ELF-1 (cell line): ENCODE results near the gene KCTD10.
A peak's percentile ranks its signal among the peaks of the same experiment; 100 is the strongest.

Source experiments
- DNase-seq: peaks from one replicate; pipeline ENCODE4 v3.0.0-alpha.2; 2016; ENCODE audit warnings: low read depth, low spot score

Gene KCTD10, protein sequence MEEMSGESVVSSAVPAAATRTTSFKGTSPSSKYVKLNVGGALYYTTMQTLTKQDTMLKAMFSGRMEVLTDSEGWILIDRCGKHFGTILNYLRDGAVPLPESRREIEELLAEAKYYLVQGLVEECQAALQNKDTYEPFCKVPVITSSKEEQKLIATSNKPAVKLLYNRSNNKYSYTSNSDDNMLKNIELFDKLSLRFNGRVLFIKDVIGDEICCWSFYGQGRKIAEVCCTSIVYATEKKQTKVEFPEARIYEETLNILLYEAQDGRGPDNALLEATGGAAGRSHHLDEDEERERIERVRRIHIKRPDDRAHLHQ

DNA sequence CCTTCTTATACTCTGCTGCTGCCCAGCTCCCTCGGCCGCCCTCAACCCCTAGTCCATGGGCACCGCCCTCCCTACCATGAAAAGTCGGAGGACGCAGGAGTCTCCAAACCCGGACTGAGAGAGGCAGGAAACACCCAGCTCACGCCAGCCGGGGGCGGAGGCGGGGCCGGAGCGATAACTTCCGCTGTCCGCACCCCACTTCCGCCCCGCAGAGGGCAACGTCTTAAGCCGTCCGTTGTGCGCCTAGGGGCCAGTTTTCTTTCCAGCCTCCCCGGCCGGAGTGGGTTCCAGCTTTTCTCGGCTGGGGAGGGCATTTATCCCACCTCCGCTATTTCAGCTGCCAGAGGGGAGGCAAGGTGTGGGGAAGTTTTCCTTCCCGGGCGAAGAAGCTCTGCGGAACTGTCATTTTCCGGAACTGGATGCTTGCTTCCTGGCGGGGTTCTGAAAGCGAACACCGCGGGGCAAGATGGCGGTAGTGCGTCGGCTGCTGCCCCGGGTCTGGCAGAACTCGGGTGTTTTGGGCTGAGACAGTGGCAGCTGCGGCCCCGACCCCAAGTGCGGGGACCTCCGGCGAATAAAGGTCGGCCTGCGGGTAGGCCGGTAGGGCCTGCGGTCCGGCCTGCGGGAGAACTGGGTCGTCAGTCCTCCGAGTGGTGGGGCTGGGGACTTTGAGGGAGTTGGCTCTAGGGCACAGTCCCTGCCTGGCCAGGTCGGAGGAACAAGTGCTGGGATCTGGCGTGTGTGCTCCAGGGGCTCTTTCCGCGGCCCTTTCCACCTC is at the start of gene KCTD10, which contains the start of gene UBE3B:
Gene KCTD10 (minus strand): TSS at position 116 of the 778 bp plus-strand sequence. CDS start 38 bp downstream, at position 78.
Gene UBE3B (plus strand): TSS at position 450 of the 778 bp plus-strand sequence. CDS start 5,918 bp downstream, outside the sequence.
- peak; percentile 96 for DNase-seq

DNA sequence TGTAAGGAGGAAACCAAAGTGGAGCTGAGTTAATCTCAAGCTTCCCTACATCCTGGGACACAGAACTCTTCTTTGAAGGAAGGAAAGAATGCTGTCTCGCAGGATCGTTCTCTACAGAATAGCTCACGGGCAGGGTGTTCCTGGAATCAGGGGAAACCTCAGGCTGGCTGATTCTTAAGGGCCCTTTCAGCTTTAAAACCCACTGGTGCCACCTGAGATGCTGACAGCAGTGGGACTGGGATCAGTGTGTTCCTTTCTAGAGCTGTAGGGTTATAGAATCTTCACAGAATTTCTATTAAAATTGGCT is 48.1 kb upstream of the KCTD10 start:
- peak; percentile 24 for DNase-seq

DNA sequence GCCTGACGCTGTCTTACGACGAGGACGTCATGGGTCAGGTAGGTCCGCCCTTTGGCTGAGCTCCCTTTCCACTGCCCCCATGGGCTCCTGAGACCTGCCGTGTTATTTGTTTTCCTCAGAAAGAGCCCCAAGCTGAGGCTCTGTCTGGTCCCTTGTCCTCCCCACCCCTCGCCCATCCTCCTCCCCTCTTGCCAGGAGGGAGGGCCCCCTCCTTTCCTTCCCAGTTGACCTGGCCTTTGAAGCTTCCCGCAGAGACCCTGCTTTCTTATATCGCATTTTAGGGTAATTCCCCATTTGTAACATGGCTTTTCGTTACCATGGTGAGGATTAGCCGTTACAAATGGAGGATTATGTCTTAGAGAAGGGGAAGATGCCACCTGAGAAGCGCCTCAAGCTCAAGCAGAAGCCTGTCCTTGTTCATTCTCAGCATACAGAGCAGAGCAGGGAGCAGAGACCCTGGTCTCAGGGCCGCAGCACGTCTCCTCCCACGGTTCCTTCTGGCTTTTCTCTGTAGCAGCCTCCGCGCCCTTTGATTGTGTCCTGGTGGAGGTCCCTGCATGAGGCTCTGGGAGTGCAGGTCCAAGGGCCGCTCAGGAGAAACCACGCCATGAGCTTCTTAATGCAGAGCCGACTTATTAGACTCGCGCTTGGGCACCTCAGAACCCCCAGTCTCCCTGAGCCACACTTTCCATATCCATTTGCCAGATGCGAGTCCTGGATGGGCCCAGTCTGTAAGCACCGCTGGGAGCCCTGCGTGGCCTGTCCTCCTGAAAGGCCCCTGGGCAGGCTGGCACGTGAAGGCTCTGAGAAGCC is 47.6 kb upstream of the KCTD10 start:
- DNase-seq = no peak

DNA sequence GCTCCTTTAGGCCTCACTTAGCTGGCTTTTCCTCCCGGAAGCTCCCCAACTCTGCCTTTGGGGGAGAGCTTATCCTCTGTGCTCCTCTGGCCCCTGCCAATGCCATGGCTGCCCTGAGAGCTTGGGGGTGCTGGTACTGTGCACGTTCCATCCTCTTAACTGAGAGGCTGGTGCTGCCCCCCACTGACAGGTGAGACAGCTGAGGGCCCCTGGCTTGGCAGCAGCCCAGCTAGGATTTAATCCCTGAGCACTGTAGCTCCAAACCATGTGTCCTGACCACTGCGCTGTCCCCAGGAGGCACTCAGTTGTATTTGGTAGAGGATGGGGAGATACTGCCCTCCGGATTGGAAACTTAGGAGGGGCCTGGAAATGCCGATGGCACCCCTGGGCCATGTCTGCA is 46.4 kb upstream of the KCTD10 start:
- DNase-seq = no peak

DNA sequence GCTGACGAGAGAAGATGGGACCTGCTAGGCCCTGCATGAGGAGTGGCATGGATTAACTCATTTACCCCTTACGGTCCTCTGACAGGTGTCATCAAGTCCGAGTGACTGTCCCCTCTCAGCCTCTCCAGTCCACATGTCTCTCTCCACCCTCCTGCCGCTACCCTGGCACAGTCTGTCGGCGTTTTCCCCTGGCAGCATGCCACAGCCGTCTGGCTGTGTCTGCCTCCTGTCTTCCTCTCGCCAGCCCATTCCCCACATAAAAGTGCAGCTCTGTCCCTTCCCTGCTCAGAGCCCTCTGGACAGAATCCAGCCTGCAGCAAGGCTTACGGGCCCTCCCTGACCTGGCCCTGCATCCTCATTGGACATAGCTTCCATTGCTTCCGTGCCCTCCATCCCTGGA is 46.0 kb upstream of the KCTD10 start:
- DNase-seq = no peak

DNA sequence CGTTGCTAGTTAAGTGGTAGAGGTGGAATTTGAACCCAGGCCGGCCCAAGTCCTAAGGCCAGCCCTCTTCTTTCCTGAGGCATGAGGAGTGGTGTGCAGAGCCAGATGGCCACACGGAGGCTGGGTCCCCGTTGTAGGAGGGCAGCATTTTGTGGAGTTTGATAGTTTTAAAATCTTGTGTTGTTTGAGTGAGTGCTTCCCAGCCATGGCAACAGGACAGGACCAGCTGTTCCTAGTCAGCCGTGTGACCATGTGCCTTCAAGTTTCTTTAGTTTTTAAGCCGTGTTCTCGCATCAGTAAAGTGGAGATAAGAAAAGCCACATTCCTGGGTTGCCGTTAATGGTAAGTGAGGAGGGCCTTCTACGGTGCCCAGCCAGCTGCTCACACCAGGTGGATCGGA is 44.7 kb upstream of the KCTD10 start:
- DNase-seq = no peak

DNA sequence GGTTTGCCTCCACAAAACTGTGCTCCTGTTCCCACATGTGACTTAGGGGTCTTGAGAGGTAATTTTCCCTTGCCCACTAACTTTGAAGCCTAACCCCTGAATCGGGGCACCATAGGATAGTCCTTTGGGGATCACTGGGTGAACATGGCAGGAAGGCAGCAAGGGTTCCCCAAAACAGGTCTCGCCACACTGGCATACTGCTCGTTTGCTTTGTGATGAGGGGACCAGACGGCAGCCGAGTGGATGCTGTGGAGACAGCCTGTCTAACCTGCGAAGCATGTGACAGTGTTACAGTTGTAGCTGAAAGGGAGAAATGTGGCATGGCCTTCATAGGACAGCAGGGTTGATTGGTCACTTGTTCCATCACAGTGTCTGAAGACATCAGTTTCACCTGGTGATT is 42.7 kb upstream of the KCTD10 start:
- DNase-seq = no peak

DNA sequence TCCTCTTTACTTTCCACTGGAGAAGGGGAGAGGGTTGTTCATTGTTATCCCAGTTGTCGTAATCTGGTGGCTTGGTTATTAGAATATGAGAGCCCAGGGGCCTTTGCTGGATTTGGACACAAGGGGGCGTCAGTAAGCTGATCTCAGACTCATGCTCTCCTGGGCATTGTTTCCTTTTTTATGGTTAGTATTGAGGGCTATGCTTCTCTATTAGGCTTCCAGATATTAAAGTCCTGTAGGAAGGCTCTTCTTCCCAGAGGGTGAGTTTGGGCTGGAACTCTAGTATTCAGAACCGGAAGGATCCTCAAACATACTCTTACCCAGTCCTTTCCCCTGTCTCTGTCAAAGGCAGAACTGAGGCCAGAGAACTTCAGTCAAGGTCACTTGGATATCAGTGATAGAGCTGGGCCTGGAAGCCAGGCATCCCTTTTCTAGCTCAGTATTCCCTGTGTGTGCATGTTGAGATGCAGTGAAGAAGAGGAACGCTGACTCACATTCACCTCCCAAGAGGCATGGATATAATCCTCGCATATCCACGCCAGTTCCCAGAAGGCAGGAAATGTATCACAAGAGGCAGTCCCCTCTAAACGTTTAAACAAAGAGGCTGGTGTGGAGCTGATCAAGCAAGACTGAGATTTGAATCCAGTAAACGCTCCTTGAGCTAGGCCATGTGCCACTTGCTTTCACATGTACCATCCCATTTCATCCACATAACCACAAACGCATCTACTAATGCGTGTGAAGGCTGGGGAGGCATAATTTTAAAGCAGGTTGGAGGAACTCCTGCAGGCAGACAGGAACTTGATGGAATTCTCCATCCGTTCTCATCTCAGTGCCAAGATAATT is 41.9 kb upstream of the KCTD10 start:
- peak; percentile 65 for DNase-seq

DNA sequence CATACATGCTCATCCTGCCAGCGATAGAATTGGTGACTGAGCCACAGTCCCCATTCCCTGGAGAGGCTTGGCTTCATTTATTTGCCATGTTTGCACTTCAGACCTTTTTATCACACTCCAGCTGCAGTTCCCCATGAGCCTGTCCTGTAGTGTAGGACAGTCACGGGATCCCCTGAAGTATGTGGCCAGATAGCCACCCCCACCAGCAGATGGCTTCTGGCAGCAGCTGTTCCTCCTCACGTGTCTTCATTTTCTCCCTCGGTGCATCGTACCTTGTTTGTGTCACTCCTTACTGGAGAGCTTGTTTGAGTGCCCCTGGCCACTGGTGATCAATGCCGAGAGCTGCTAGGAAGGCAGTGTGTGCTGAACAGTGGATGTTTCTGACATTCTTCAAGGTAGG is 40.5 kb upstream of the KCTD10 start:
- DNase-seq = no peak

DNA sequence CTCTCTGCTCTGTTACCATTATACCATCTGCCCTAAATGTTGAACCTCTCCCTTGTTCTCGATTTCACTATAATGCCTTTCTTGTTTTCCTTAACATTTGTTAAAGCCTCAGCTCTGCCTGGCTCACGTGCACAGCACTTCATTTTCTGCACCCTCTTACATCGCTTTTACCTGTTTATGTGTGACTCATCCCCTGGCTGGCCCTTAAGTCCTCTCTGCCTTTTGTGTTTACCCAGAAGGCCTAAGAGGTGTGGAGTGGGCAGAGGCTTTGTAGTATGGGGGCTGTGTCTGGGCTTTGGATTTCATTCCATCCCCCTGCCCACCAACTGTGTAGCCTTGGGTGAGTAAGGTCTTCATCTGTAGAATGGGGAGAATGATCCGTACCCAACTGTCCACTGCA is 36.9 kb upstream of the KCTD10 start:
- no peak for DNase-seq

DNA sequence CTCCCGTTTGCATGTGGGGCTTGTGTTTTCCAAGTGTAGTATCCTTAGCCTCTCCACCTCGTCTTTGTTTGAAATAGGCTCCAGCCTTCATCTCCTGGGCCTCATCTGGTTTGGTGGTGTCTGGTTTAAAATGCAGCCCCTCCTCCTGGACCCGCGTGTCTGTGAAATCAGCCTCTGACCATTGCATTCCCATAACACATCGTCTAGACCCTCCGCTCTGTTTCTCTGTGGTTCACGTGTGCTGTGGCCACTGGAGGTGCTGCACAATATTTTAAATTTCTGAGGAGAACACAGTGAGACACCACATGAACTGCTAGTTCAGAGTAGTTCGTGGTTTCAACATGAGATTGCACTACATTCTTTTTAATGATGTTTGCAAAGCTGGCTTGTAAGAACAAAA is 36.0 kb upstream of the KCTD10 start:
- DNase-seq = no peak

DNA sequence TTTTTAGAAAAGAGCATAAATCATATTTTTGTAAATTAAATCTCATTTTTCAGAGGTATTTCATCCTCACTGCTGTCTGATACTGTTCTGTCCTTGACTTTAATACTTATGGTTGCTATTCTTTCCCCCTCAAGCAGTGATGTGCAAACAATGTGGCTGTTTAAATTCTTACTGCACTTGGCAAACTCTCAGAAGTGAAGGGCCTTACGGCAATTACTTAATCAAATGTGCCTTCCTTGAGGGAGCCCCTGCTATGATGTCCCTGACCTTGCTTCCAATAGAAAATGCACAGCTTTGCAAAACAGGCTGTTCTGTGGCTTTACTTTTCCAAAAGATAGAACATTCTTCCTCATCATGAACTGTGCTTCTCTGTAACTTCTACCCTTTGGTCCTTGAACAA is 35.5 kb upstream of the KCTD10 start:
- DNase-seq = no peak

DNA sequence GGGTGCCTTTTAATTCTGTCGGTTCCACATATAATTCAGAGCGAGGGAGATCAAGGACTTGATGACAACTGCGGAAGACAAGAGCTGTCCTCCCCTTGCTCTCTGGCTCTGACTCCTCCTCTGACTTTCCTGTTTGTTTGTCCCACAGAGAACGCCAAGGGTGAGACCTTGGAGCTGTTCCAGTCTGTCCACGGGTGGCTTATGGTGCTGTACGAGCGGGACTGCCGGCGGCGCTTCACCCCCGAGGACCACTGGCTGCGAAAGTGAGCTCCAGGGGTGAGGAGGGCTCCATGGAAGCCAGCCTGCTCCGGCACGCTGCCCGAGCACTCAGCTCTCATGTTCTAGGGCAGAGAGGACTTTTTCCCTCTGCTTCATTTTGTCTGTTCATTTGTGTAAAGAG is 33.1 kb upstream of the KCTD10 start:
- DNase-seq = no peak

DNA sequence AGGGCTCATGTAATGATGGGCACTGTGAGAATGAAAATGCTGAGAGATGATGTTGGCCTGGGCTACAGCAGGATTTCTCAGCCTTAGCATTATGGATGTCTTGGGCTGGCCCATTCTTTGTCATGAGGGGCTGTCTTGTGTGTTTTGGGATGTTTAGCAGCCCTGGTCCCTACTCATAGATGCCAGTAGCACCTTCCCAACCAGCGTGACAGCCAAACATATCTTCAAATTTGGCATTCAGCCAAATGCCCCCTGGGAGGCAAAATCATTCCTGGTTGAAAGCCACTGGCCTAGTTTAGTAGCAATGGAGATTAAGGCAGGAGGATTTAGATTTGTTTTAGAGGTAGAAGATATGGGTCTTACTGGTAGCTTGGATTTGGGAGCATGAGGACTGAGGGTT is 27.0 kb upstream of the KCTD10 start:
- DNase-seq = no peak

DNA sequence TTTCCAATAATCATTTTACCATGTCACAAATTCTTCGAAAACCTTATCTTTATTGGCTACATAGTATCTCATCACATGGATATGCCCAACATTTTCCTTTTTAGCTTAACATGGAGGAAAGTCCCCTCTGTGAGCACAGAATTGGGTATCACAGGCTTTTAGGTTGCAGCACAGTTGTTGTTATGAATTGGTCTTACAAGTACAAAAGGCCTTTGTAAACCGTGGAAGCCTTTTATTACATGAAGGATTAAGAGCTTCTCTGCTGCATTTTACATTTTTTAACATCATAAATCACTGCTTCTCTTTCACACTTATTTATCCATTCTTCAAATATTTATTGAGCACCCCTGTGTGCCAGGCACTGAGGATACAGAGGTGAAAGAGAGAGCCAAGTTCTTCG is 26.5 kb upstream of the KCTD10 start:
- DNase-seq = no peak

DNA sequence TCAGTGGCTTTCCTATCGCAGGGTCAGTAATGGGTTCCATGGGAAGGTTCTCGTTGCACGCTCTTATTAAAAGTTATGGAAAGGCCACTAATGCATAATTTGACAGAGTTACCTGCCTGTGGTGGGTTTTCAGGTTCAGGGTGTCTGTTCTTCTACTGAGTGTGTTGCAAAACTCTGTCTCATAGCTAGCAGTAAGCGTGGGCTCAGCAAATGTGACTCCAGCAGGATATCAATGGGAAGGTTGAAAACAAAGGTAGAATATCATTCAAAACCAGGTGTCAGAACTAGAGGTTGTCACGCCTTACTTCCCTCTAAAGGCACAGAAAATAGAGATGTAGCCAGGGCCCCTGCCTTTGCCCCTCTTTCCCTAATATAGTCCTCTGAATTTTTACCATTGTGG is 25.2 kb upstream of the KCTD10 start:
- DNase-seq = no peak

DNA sequence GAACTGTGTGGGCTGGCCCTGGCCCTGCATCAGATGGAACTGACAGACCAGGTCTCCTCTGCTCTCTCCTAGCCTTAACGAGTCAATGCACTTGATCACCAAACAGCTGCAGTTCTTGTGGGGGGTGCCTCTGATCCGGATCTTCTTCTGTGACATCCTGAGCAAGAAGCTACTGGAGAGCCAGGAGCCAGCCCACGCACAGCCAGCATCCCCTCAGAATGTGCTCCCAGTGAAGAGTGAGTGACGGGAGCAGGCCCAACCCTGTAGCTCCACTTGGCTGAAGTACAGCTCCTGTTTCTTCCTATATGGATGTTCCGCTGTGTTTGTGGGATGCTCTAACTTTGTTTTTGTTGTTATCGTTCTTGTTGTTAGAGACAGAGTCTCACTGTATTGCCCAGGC is 24.2 kb upstream of the KCTD10 start:
- no peak for DNase-seq

DNA sequence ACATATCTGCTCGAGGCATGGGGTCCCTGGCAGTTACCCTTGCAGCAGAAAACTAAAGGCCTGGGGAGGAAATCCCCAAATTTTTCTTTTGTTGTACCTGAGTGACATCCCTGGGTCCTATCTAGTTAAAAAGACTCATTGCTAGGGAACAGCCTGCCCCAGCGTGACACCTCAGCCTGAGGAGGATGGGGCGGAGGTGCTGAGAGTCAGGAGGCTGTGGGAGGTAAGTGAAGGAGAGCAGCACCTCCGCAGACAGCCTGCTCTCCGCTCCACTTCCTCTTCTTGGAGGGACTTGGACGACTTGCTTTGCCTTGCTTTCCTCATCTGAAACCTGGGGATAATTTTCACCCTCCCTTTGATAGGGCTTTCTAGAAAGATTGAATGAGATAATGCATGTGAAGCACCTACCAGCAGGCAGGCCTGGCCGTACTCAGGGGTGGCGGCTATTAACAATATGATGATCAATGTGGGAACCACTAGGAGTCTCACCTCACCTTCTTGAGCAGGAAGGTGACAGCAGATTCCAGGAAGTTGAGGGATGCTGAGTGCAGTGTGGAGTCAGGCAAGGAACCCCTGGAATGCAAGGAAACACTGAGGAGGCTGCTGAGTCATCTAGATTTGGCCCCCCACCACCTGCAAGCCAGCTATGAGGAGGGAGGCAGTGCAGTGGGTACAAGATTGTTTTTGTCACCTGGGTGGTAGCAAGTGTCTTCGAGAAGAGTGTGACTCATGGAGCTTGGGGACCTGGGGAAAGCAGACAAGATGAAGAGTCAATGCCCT is 23.5 kb upstream of the KCTD10 start:
- DNase-seq = no peak

DNA sequence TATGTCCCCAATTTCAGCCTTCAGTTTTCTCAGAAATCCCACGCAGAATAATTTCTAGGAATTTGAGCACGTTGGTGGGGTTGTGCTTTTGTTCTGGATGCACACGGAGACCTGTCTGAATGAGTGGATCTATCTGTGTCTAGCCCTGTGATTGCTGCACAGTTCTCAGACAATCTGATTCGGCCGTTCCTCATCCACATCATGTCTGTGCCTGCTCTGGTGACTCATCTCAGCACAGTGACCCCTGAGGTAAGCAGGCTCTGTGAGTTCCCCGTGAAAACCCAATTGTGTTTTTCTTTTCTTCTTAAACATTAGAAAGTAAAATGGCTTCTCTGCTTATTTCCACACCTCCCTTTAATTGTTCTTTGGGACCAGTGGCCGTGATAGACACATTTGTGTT is 20.6 kb upstream of the KCTD10 start:
- no peak for DNase-seq

DNA sequence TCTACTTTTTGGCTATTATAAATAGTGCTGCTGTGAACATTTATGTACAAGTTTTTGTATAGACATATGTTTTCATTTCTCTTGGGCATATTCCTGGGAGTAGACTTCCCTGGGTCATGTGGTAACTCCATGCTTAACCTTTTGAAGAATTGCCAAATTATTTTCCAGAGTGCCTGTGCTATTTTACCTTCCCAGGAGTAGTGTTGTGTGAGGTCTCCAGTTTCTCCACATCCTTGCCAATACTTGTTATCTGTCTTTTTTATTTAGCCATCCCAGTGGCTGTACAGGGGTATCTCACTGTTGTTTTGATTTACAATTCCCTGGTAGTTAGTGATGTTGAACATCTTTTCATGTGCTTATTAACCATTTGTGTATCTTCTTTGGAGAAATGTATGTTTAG is 19.2 kb upstream of the KCTD10 start:
- DNase-seq = no peak

DNA sequence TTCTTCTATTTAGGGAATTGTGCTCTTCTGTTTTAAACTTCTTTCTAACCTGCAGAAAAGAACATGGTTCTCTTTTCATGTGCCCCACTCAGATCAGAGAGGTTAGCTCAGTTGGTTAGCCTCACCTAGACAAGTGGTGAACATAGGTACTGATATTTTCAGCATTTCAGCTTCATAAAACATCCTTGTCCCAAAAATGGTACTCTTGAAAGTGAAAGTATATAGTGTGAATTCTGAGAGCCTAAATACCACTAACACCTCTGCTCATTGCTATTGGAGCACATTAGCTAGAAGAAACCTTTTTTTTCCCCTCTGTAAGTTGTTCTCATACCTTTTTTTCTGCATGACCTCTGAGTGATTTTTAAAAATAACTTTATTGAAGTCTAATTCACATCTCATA is 17.9 kb upstream of the KCTD10 start:
- DNase-seq = no peak
